GM18505 (cell line): ENCODE results near the gene CNNM4.
"Not testable (repeated sequence)": the region's sequence is repeated elsewhere in the genome, so short reads cannot be mapped to it uniquely, and the experiment has no call there.

Experiments used
- ATAC-seq: cut with Tn5 transposase; IDR thresholded peaks from one replicate; pipeline ENCODE4 v1.9.1; 2021; ENCODE audit not compliant: unreplicated experiment
- POLR2A ChIP-seq: IDR thresholded peaks from 4 replicates; pipeline ENCODE4 v1.6.1; 2011; ENCODE audit warnings: borderline replicate concordance; ENCODE audit not compliant: insufficient read depth, insufficient read length; ENCODE audit errors: extremely low read depth

Gene CNNM4

GRCh38 chr2:96801786-96802595 is 41.3 kb downstream of the CNNM4 start:
- ATAC-seq: no peak
- TF ChIP-seq POLR2A: peak; percentile 36

- TF ChIP-seq POLR2A: no peak
- no peak for ATAC-seq
Observed at GRCh38 chr2:96802721-96803120, 42.0 kb downstream of the CNNM4 start.

- ATAC-seq: no peak
- TF ChIP-seq POLR2A: no peak
Observed at GRCh38 chr2:96804986-96805385, 44.3 kb downstream of the CNNM4 start.

- not testable (repeated sequence) for ATAC-seq
Observed at GRCh38 chr2:96805946-96806345, 45.2 kb downstream of the CNNM4 start.

- no peak for ATAC-seq
Observed at GRCh38 chr2:96806468-96807126, 45.9 kb downstream of the CNNM4 start.

GRCh38 chr2:96807127-96807471 is 46.4 kb downstream of the CNNM4 start:
- no peak for TF ChIP-seq POLR2A
- ATAC-seq: no peak

More at GRCh38 chr2:96806468-96807126, 45.9 kb downstream of the CNNM4 start:
- peak; percentile 13 for TF ChIP-seq POLR2A

GRCh38 chr2:96808176-96808837 is 47.6 kb downstream of the CNNM4 start:
- ATAC-seq: no peak
- no peak for TF ChIP-seq POLR2A

GRCh38 chr2:96809216-96809882 is 48.6 kb downstream of the CNNM4 start:
- ATAC-seq: no peak
- no peak for TF ChIP-seq POLR2A

GRCh38 chr2:96809951-96810782 is 49.5 kb downstream of the CNNM4 start:
- TF ChIP-seq POLR2A: no peak
- ATAC-seq: no peak

GRCh38 chr2:96810783-96811192 is 50.1 kb downstream of the CNNM4 start:
- TF ChIP-seq POLR2A: no peak
- no peak for ATAC-seq

GRCh38 chr2:96811917-96812316 is 51.2 kb downstream of the CNNM4 start:
- no peak for TF ChIP-seq POLR2A
- ATAC-seq: no peak

- TF ChIP-seq POLR2A: no peak
- ATAC-seq: no peak
Observed at GRCh38 chr2:96813656-96814055, 53.0 kb downstream of the CNNM4 start.
